ENCODE data around the gene NADSYN1. TPM values are rescaled to one million over a fixed set of nuclear protein-coding genes. Genes with fewer than 3 reads are reported as not detected.

The NADSYN1 gene
- total RNA-seq, 3 donors from 2014 or later: 112 to 210 (median 141) TPM

DNA sequence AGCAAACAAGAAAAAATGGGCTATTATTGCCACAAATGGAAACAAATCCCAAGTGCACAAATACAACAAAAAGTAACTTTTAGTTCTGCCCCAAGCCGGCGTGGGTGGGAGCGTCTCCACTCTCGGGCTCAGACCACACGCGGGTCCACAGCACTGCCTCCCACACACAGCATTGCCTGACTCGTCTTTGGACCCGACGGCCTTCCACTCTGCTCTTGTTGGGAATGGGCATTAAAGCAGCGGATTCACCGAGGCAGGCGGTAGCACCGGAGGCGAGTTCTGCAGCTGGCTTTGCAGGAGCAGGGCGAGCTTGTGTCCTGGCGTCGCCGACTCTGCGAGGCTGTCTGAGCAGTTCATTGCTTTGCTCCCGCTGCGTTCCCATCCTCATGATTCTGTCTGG is 23.0 kb downstream of the NADSYN1 start:
- ATAC-seq: no peak
- TF ChIP-seq, protein P1, sequence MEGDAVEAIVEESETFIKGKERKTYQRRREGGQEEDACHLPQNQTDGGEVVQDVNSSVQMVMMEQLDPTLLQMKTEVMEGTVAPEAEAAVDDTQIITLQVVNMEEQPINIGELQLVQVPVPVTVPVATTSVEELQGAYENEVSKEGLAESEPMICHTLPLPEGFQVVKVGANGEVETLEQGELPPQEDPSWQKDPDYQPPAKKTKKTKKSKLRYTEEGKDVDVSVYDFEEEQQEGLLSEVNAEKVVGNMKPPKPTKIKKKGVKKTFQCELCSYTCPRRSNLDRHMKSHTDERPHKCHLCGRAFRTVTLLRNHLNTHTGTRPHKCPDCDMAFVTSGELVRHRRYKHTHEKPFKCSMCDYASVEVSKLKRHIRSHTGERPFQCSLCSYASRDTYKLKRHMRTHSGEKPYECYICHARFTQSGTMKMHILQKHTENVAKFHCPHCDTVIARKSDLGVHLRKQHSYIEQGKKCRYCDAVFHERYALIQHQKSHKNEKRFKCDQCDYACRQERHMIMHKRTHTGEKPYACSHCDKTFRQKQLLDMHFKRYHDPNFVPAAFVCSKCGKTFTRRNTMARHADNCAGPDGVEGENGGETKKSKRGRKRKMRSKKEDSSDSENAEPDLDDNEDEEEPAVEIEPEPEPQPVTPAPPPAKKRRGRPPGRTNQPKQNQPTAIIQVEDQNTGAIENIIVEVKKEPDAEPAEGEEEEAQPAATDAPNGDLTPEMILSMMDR (IDR thresholded peaks at IDR 0.05): no peak

DNA sequence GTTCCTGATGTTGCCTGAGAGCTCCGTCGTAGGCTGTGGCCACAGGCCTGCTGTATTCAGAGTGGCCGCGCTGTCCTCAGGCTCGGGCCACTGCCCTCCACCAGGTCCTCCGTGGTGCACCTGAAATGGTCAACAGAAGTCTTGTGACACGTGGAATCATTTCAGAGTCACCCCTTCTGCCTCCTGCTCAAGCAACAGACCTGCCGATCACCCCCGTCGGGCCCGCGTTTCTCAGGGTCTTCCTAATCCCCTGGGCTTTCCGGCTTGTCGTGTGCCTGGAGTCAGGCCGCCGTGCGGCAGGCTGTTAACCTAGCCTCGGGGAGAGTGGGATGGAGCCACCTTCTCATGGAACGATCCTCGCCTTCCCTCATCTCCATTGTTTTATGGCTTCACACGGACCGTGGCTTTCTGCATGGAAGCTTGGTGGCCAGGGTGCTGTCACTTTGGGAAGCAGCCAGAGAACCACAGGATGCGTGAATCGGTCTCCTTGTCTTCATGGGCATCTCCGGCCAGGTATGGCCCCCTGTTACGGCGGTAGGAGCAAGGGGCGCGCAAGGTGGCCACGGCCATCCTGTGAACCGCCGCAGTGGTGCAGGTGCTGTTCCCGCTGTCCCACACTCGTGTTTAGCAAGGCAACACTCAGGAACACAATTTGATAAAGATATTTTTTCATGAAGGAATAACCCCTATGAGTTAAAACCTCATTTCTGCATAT is 24.1 kb downstream of the NADSYN1 start:
- DNase-seq: no peak
- H3K4me1 ChIP-seq (ENCODE audit: low read depth): no peaks in the 10 kb centered on the region
- H3K9me3 ChIP-seq: no peaks in the 10 kb centered on the region
- intact Hi-C loops (cut with DNase I, micrococcal nuclease): no loop called here
- H3K36me3 ChIP-seq (ENCODE audit: low read depth): peaks cover 23% of the 10 kb centered on the region
- no peak for ATAC-seq
- TF ChIP-seq, protein P1 (IDR thresholded peaks at IDR 0.05): no peak
- H3K4me3 ChIP-seq: no peak overlapping the region

More for the DNA sequence above, 23.0 kb downstream of the NADSYN1 start:
- DNase-seq: no peak
- no peaks in the 10 kb centered on the region for H3K9me3 ChIP-seq
- H3K4me1 ChIP-seq (ENCODE audit: low read depth): no peaks in the 10 kb centered on the region
- H3K4me3 ChIP-seq: no peak overlapping the region
- peaks cover 23% of the 10 kb centered on the region for H3K36me3 ChIP-seq (ENCODE audit: low read depth)
- intact Hi-C loops (cut with DNase I, micrococcal nuclease): no loop called here

DNA sequence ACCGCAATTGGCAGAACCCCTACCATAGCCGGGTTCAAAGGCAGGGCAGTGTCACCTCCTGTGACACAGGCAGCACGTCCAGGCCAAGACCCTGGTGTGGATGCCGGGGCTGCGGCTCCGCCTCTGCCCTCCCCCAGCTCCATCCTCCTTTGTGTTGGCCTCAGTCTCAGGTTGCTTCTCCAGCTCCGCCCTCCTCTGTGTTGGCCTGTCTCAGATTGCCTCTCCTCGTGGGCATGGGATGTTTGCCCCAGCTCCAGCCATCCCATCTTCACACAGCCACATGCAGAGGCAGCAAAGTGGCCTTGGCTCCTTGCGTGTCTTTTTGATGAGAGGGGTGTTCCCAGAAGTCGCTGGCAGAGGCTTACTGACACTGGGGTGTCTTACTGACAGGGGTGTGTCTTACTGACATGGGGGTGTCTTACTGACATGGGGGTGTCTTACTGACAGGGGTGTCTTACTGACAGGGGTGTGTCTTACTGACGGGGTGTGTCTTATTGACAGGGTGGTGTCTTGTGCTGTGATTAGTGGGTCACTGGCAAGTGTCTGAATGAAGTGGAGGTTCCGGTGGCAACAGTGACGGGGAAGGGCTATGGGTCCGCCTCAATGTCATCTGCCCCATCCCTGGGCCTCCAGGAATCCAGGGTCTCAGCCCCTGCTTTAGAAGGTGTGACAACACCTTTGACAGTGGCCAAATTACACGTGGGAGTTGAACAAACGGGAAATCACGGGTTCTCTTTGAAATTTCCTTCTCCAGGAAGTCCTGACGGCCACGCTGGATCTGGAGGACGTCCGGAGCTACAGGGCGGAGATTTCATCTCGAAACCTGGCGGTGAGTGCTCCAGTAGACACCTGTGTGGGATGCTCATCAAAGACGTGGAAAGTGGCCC is 24.9 kb downstream of the NADSYN1 start:
- Histone ChIP-seq H3K4me1 (ENCODE audit: low read depth) (no peaks in the 10 kb centered on the region), H3K36me3 (ENCODE audit: low read depth) (peaks cover 23% of the 10 kb centered on the region), H3K9me3 (no peaks in the 10 kb centered on the region), H3K4me3 (no peak overlapping the region)
- DNase-seq (no peak), ATAC-seq (no peak)
- intact Hi-C loops (cut with DNase I, micrococcal nuclease): no loop called here
- TF ChIP-seq, protein P1 (IDR thresholded peaks at IDR 0.05): no peak

DNA sequence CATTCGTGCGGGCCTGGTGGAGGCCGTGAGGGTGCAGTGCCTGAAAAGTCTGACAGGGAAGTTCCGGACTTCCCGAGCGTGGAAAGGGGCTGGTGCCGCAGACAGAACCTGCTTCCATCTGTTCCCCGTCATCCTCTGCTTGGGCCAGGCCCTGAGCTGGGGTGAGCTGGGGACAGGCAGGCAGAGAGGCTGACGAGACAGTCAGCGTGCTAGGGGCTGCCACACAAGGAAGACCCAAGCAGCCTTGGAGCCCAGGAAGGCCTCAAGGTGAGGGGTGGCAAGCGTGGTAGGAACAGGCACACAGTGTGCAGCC is 25.5 kb downstream of the NADSYN1 start:
- peaks cover 25% of the 10 kb centered on the region for H3K36me3 ChIP-seq (ENCODE audit: low read depth)
- intact Hi-C loops (cut with DNase I, micrococcal nuclease): no loop called here
- DNase-seq (no peak), ATAC-seq (no peak)
- H3K9me3 ChIP-seq: no peaks in the 10 kb centered on the region
- no peaks in the 10 kb centered on the region for H3K4me1 ChIP-seq (ENCODE audit: low read depth)
- TF ChIP-seq, protein P1 (IDR thresholded peaks at IDR 0.05): no peak
- no peak overlapping the region for H3K4me3 ChIP-seq

DNA sequence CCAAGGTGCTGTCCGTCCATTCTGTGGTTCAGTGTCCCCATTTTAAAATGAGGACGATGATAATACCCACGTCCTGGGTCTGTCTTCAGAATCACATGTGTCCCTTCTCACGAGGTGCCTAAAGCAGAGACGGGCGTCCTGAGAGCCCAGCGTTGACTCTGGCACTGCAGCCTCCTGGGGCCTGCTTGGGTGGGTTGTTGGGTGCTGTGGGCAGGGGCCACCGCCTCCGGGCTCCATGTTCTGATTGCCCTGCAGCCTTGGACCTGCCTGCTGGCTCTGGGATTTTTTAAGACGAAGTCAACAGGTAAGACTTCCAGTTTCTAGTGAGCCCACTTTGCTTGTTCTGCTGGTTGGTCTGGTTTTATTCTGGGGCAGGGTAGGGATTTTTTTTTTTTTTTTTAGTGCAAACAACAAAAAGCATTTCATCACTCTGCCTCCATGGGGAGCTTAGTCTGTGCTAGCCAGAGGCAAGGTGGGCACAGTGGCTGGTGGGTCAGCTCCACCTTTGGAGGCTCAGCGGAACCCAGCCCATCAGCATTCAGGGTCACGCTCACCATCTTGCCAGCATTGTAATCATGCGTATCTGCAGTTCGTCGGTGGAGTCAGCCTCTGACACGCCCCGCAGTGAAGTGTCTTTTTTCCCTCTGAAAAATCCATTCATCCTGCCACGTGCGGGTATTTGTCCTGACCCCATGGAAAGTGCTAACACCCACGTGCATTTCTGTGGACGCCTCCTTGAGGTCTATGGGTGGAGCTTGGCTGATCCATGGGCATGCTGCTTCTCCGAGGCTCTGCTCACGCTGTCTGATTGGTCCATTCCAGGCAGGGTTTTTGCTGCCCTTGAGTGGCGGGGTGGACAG is 28.3 kb downstream of the NADSYN1 start:
- TF ChIP-seq, protein P1 (IDR thresholded peaks at IDR 0.05): no peak
- intact Hi-C loops (cut with DNase I, micrococcal nuclease): no loop called here
- Histone ChIP-seq H3K4me3 (no peak overlapping the region), H3K4me1 (ENCODE audit: low read depth) (no peaks in the 10 kb centered on the region), H3K9me3 (no peaks in the 10 kb centered on the region), H3K36me3 (ENCODE audit: low read depth) (peaks cover 16% of the 10 kb centered on the region)
- ATAC-seq (no peak), DNase-seq (no peak)
